B cell (primary cell): ENCODE results near the gene CXXC5. TPM values are rescaled to one million over a fixed set of nuclear protein-coding genes. Genes with fewer than 3 reads are reported as not detected.
A peak's percentile ranks its signal among the peaks of the same experiment; 100 is the strongest.

Experiments
- ATAC-seq: fragments of 200-7000 bp; cut with Tn5 transposase; one replicate; pipeline ENCODE4 v1.10.0; 2021; ENCODE audit warnings: low read depth, mild to moderate bottlenecking, moderate number of reproducible peaks, moderate library complexity
- CTCF ChIA-PET: fragments of 350-600 bp; sonication (Branson Sonifier 250); formaldehyde crosslinking; loops from one replicate; lab custom pipeline; 2021; ENCODE audit warnings: antibody characterized with exemption, inconsistent platforms; lab: Charles Lee
- POLR2A ChIA-PET: fragments of 350-600 bp; sonication (Branson Sonifier 250); formaldehyde crosslinking; loops from one replicate; lab custom pipeline; 2021; ENCODE audit warnings: antibody characterized with exemption; lab: Charles Lee
- DNase-seq: peaks from one replicate; pipeline ENCODE4 v3.0.0; 2013
- H2AFZ ChIP-seq: 2 replicates; pipeline ENCODE4 v1.6.1; 2012; ENCODE audit warnings: mild to moderate bottlenecking, low read depth, low read length; ENCODE audit not compliant: insufficient read depth, poor library complexity, severe bottlenecking
- H3K27ac ChIP-seq, 2 donors: 1 replicate in 1 of 2; 2 replicates in 1 of 2; pipeline ENCODE4 v1.5.1; 2012 to 2013; ENCODE audit warnings: low read length in 2 of 2, mild to moderate bottlenecking in 2 of 2, moderate library complexity in 1 of 2
- H3K27me3 ChIP-seq, 4 experiments: fragments of 200-600 bp in 1 of 4; sonication (generic) in 1 of 4; replicated peaks in 1 of 4; 1 replicate in 2 of 4; 2 replicates in 2 of 4; pipeline versions ENCODE4 v1.6.1 to v1.7.0; 2013 to 2016; ENCODE audit warnings: low read length in 3 of 4, mild to moderate bottlenecking in 2 of 4, mixed read lengths in 1 of 4, moderate library complexity in 1 of 4; ENCODE audit not compliant: insufficient read depth in 4 of 4, control insufficient read depth in 3 of 4; ENCODE audit errors: control extremely low read depth in 1 of 4
- H3K36me3 ChIP-seq, 2 experiments: replicated peaks in 1 of 2; 1 replicate in 1 of 2; 2 replicates in 1 of 2; pipeline versions ENCODE4 v1.6.1 to v1.7.1; 2013; ENCODE audit warnings: low read length in 1 of 2; ENCODE audit not compliant: insufficient read depth in 2 of 2, control insufficient read depth in 1 of 2; ENCODE audit errors: control extremely low read depth in 1 of 2, extremely low read depth in 1 of 2
- H3K4me1 ChIP-seq, 2 donors: fragments of 200-600 bp in 1 of 2; sonication (generic) in 1 of 2; 1 replicate in 1 of 2; 2 replicates in 1 of 2; pipeline versions ENCODE4 v1.5.1 to v1.6.1; 2013 to 2017; ENCODE audit warnings: low read length in 2 of 2; ENCODE audit not compliant: control insufficient read depth in 2 of 2, insufficient read depth in 2 of 2
- H3K4me2 ChIP-seq: replicated peaks from 2 replicates; pipeline ENCODE3; 2012; ENCODE audit warnings: mild to moderate bottlenecking, low read depth, low read length; ENCODE audit not compliant: poor library complexity, severe bottlenecking
- H3K4me3 ChIP-seq, 5 experiments: fragments of 200-600 bp in 1 of 5; sonication (generic) in 1 of 5; 1 replicate in 3 of 5; 2 replicates in 2 of 5; pipeline versions ENCODE4 v1.5.1 to v1.7.0; 2011 to 2016; ENCODE audit warnings: low read length in 4 of 5, mild to moderate bottlenecking in 4 of 5, low read depth in 2 of 5, control low read depth in 1 of 5, moderate library complexity in 1 of 5; ENCODE audit not compliant: insufficient read depth in 1 of 5; ENCODE audit errors: control extremely low read depth in 1 of 5, extremely low read depth in 1 of 5
- H3K79me2 ChIP-seq: fragments of 200-600 bp; sonication (generic); one replicate; pipeline ENCODE4 v1.6.0; 2016; ENCODE audit warnings: low read length; ENCODE audit not compliant: control insufficient read depth, insufficient read depth
- H3K9ac ChIP-seq: fragments of 200-600 bp; sonication (generic); 2 replicates; pipeline ENCODE4 v1.6.1; 2017; ENCODE audit warnings: mild to moderate bottlenecking, low read length, moderate library complexity
- H3K9me3 ChIP-seq, 3 donors: one replicate each; pipeline versions ENCODE4 v1.6.1 to v1.7.1; 2013; ENCODE audit warnings: low read length in 2 of 3; ENCODE audit not compliant: control insufficient read depth in 2 of 3, insufficient read depth in 1 of 3; ENCODE audit errors: control extremely low read depth in 1 of 3
- H4K20me1 ChIP-seq: 2 replicates; pipeline ENCODE4 v1.6.0; 2012; ENCODE audit warnings: mild to moderate bottlenecking, low read length; ENCODE audit not compliant: insufficient read depth, control insufficient read depth, poor library complexity, severe bottlenecking
- H3K27ac Mint-ChIP-seq: one replicate; pipeline ENCODE4 v1.8.0; 2021; ENCODE audit warnings: mixed read lengths
- H3K27me3 Mint-ChIP-seq: one replicate; pipeline ENCODE4 v1.8.0; 2021; ENCODE audit warnings: mixed read lengths
- H3K4me1 Mint-ChIP-seq: one replicate; pipeline ENCODE4 v1.8.0; 2021; ENCODE audit warnings: mixed read lengths
- H3K4me3 Mint-ChIP-seq: one replicate; pipeline ENCODE4 v1.8.0; 2021; ENCODE audit warnings: mixed read lengths
- H3K9me3 Mint-ChIP-seq: one replicate; pipeline ENCODE4 v1.8.0; 2022; ENCODE audit warnings: mixed read lengths; ENCODE audit not compliant: insufficient read depth
- EZH2 ChIP-seq: IDR thresholded peaks from 2 replicates; pipeline ENCODE4 v1.6.1; 2012; ENCODE audit warnings: borderline replicate concordance, low read depth, mild to moderate bottlenecking, moderate library complexity, low read length; ENCODE audit not compliant: insufficient read depth, poor library complexity, severe bottlenecking
- WGBS: methylation state at CpG from one replicate; pipeline ENCODE4 v1.1.5; 2013; ENCODE audit warnings: missing lambda C conversion rate; ENCODE audit not compliant: insufficient coverage; 5-methylcytosine and 5-hydroxymethylcytosine counted together
- intact Hi-C: fragments of 100-400 bp; cut with micrococcal nuclease; formaldehyde crosslinking; loops from one replicate; pipeline ENCODE4 v1.10.0; 2022
- polyA plus RNA-seq: library from polyadenylated mRNA; depleted of rRNA; stranded (reverse); fragments of >200 nt; gene quantifications from 2 replicates; pipeline ENCODE4 v1.2.3, GENCODE V29; 2012
- total RNA-seq, 2 donors: library from RNA; stranded (reverse); fragments of 120-200 nt in 1 of 2; gene quantifications; 1 replicate in 1 of 2; 2 replicates in 1 of 2; pipeline versions ENCODE4 v1.2.3 to v1.2.4, GENCODE V29; 2013 to 2022
- TF ChIP-seq, protein P1 (sequence below): fragments of 200-600 bp; IDR thresholded peaks from one replicate; pipeline ENCODE4 v1.8.0; 2022; ENCODE audit warnings: antibody characterized with exemption, mild to moderate bottlenecking

CXXC5 gene
- total and polyA plus RNA-seq, 2 donors (not counting 1 experiment from before 2014, with no cell fraction given): 126 to 143 TPM

GRCh38 chr5:139651853-139652787 lies 4.0 kb downstream of the CXXC5 start:
- Histone ChIP-seq H3K4me2 (peak overlapping the region; percentile 80), H2AFZ (no peak overlapping the region), H3K27me3 (no peaks in the 10 kb centered on the region), H3K9ac (peak overlapping the region; percentile 91), H4K20me1 (peaks cover 85% of the 10 kb centered on the region), H3K4me1 (peaks cover 68 to 74% of the 10 kb centered on the region in 2 donors), H3K4me3 (peak overlapping the region; percentile 50 to 98 (median 95)), H3K9me3 (no peaks in the 10 kb centered on the region), H3K27ac (peak overlapping the region; percentile 71 to 90), H3K79me2 (peaks cover 100% of the 10 kb centered on the region), H3K36me3 (peaks cover 0 to 16% of the 10 kb centered on the region in 2 experiments)
- Mint-ChIP-seq H3K4me1 (peaks cover 71% of the 10 kb centered on the region), H3K27me3 (no peaks in the 10 kb centered on the region), H3K4me3 (peak overlapping the region; percentile 88), H3K9me3 (no peaks in the 10 kb centered on the region), H3K27ac (peak overlapping the region; percentile 94)
- 0% methylated on average over 2 of the region's 23 CpGs for WGBS
- POLR2A ChIA-PET: interaction anchor here (0.6 to 13.2 kb wide), 17 partner anchors 8 to 113 kb away, joined by 3 to 511 read pairs (median 4); no protein-coding TSS in a partner anchor
- CTCF ChIA-PET: interaction anchor here (0.6 to 15.3 kb wide), 14 partner anchors 9 to 113 kb away, joined by 3 to 338 read pairs (median 4); partner anchors contain the start of gene UBE2D2
- ATAC-seq (peak; percentile 50), DNase-seq (peak; percentile 92)
- intact Hi-C loops: loop anchor here (1.0 to 2.0 kb wide), 4 partner anchors 9 to 95 kb away; no protein-coding TSS in a partner anchor
- TF ChIP-seq, protein P1, sequence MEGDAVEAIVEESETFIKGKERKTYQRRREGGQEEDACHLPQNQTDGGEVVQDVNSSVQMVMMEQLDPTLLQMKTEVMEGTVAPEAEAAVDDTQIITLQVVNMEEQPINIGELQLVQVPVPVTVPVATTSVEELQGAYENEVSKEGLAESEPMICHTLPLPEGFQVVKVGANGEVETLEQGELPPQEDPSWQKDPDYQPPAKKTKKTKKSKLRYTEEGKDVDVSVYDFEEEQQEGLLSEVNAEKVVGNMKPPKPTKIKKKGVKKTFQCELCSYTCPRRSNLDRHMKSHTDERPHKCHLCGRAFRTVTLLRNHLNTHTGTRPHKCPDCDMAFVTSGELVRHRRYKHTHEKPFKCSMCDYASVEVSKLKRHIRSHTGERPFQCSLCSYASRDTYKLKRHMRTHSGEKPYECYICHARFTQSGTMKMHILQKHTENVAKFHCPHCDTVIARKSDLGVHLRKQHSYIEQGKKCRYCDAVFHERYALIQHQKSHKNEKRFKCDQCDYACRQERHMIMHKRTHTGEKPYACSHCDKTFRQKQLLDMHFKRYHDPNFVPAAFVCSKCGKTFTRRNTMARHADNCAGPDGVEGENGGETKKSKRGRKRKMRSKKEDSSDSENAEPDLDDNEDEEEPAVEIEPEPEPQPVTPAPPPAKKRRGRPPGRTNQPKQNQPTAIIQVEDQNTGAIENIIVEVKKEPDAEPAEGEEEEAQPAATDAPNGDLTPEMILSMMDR: no peak
- TF ChIP-seq EZH2: no peak
